GM11168 (cell line): Measurements from ENCODE around the gene SLC22A17.

ENCODE experiments used
- in situ Hi-C: fragments of 300-500 bp; cut with MboI; formaldehyde crosslinking; loops from one replicate; pipeline ENCODE4 v1.12.0; 2022; ENCODE audit warnings: low sequenced_read_pairs; ENCODE audit not compliant: unreplicated experiment

Gene SLC22A17

GRCh38 chr14:23365036-23365731 lies 12.5 kb upstream of the SLC22A17 start, which contains the start of gene EFS:
TSS of gene EFS (minus strand) at chr14:23365172. CDS start at chr14:23365025, 147 bp downstream.
- in situ Hi-C loops: no loop called here

GRCh38 chr14:23364164-23365035 lies 11.7 kb upstream of the SLC22A17 start:
- in situ Hi-C loops: no loop called here

- in situ Hi-C loops: no loop called here
Observed at GRCh38 chr14:23362200-23362599, 9.5 kb upstream of the SLC22A17 start.

- in situ Hi-C loops: no loop called here
Observed at GRCh38 chr14:23361763-23362162, 9.1 kb upstream of the SLC22A17 start.

- in situ Hi-C loops: no loop called here
Observed at GRCh38 chr14:23361320-23361719, 8.6 kb upstream of the SLC22A17 start.

- in situ Hi-C loops: no loop called here
Observed at GRCh38 chr14:23360496-23360895, 7.8 kb upstream of the SLC22A17 start.

- in situ Hi-C loops: no loop called here
Observed at GRCh38 chr14:23359722-23360447, 7.2 kb upstream of the SLC22A17 start.

GRCh38 chr14:23359167-23359626 lies 6.5 kb upstream of the SLC22A17 start:
- in situ Hi-C loops: no loop called here

- in situ Hi-C loops: no loop called here
Observed at GRCh38 chr14:23358553-23359166, 6.0 kb upstream of the SLC22A17 start.

- in situ Hi-C loops: no loop called here
Observed at GRCh38 chr14:23358042-23358441, 5.4 kb upstream of the SLC22A17 start.

- in situ Hi-C loops: no loop called here
Observed at GRCh38 chr14:23357261-23357660, 4.6 kb upstream of the SLC22A17 start.

- in situ Hi-C loops: no loop called here
Observed at GRCh38 chr14:23356662-23357061, 4.0 kb upstream of the SLC22A17 start.

- in situ Hi-C loops: no loop called here
Observed at GRCh38 chr14:23355871-23356435, 3.3 kb upstream of the SLC22A17 start.

GRCh38 chr14:23354990-23355389 lies 2.3 kb upstream of the SLC22A17 start:
- in situ Hi-C loops: no loop called here

GRCh38 chr14:23353433-23353780 lies 720 bp upstream of the SLC22A17 start:
- in situ Hi-C loops: no loop called here

GRCh38 chr14:23351681-23352505 lies 794 bp downstream of the SLC22A17 start:
- in situ Hi-C loops: no loop called here

- in situ Hi-C loops: no loop called here
Observed at GRCh38 chr14:23349156-23349845, 3.4 kb downstream of the SLC22A17 start.

GRCh38 chr14:23348297-23348655 lies 4.4 kb downstream of the SLC22A17 start:
- in situ Hi-C loops: no loop called here
